MM.1S (cell line): Measurements from ENCODE around the gene FOXO3.

Experiments used
- CTCF ChIP-seq: fragments of 300-600 bp; sonication (generic); IDR thresholded peaks from 2 replicates; pipeline ENCODE4 v1.5.1; 2016; ENCODE audit warnings: antibody characterized with exemption, low read length, mixed read lengths
- EZH2 ChIP-seq: fragments of 300-600 bp; sonication (generic); optimal IDR thresholded peaks from 2 replicates; pipeline ENCODE3; 2017; ENCODE audit warnings: low read depth, mild to moderate bottlenecking, antibody characterized with exemption, low read length, mixed read lengths
- EZH2phosphoT487 ChIP-seq: fragments of 300-600 bp; sonication (generic); IDR thresholded peaks from 2 replicates; pipeline ENCODE4 v1.6.1; 2018; ENCODE audit warnings: antibody characterized with exemption, low read length

- TF ChIP-seq CTCF = no peak
- no peak for TF ChIP-seq EZH2
- TF ChIP-seq EZH2phosphoT487 = no peak
Measured at GRCh38 chr6:108697561-108698161, 136.9 kb downstream of the FOXO3 start.
